ENCODE results near the gene CHST12. TPM values are rescaled to one million over a fixed set of nuclear protein-coding genes. Genes with fewer than 3 reads are reported as not detected.

CHST12 gene
- polyA plus RNA-seq, 2 of the 4 experiments (the other 2 are of a cell fraction): 5.6 to 12.0 TPM

DNA sequence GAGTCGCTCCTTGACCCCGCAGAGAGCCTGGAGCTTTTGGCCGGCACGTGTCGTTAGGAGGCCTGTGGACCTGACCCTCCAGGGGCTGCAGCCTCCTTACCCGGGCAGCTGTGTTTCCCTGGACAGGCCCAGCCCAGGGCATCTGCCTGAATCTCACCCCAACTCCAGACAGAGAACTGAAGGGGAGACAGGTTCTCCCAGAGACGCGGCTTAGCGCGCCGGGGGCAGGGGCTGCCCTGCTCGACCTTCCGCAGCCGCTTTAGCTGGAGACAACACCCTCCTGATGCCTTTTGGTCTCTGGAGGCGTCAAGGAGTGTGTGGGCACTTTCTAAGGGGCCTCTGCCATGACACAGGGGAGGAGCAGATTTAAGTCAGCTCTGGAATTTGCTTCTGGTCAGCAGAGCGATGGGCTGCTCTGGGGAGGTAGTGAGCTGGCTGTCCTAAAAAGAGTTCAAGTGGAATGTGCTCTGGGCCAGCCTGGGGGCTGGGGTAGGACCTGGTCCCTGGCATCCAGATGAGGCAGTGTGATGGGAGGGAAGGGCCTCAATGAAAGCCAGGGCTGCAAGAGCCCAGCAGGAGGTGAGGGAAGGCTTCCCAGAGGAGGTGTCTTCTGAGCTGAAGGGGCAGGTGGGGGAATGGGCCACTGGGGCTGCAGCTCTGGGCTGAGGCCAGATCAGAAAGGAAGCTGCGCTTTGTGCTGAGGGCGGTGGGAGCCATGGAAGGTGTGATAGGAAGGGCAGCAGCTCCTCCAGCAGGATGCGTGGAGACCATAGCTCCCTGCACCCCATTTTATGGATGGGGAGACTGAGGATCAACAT is 67.0 kb downstream of the CHST12 start:
- CTCF ChIA-PET: interaction anchor here (0.7 to 14.8 kb wide), 22 partner anchors 8 to 977 kb away, joined by 3 to 275 read pairs (median 5); partner anchors contain the start of genes GRIFIN and IQCE

GRCh38 chr7:2471022-2471329 is 67.6 kb downstream of the CHST12 start:
- Histone ChIP-seq H3K4me3 (no peak overlapping the region), H3K4me2 (no peak overlapping the region), H3K9me3 (no peaks in the 10 kb centered on the region), H3K4me1 (peaks cover 9% of the 10 kb centered on the region), H3K27ac (peak overlapping the region in 1 of 2 experiments; percentile 74; a peak in 3 of 6 replicates)
- TF ChIP-seq SMC3 (IDR thresholded peaks at IDR 0.05): no peak
- TF ChIP-seq, protein P1, sequence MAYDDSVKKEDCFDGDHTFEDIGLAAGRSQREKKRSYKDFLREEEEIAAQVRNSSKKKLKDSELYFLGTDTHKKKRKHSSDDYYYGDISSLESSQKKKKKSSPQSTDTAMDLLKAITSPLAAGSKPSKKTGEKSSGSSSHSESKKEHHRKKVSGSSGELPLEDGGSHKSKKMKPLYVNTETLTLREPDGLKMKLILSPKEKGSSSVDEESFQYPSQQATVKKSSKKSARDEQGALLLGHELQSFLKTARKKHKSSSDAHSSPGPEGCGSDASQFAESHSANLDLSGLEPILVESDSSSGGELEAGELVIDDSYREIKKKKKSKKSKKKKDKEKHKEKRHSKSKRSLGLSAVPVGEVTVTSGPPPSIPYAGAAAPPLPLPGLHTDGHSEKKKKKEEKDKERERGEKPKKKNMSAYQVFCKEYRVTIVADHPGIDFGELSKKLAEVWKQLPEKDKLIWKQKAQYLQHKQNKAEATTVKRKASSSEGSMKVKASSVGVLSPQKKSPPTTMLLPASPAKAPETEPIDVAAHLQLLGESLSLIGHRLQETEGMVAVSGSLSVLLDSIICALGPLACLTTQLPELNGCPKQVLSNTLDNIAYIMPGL (CRISPR knock-in tag; IDR thresholded peaks at IDR 0.05; ENCODE audit: borderline replicate concordance): no peak
- no peak for TF ChIP-seq RARB (CRISPR knock-in tag; IDR thresholded peaks at IDR 0.05)
- TF ChIP-seq PHF8 (IDR thresholded peaks at IDR 0.05; ENCODE audit: borderline replicate concordance, low read depth): no peak
- no peak for TF ChIP-seq CEBPB (IDR thresholded peaks at IDR 0.05)
- no peak for TF ChIP-seq ZFP36 (IDR thresholded peaks at IDR 0.05; ENCODE audit: borderline replicate concordance, partially characterized antibody)
- no peak for TF ChIP-seq MAFK (IDR thresholded peaks at IDR 0.05; ENCODE audit: partially characterized antibody)
- TF ChIP-seq BHLHE40 (IDR thresholded peaks at IDR 0.05; ENCODE audit: low read depth, low read length): no peak
- no peak for TF ChIP-seq KDM5A (IDR thresholded peaks at IDR 0.05)
- no peak for TF ChIP-seq ZC3H11A (IDR thresholded peaks at IDR 0.05)
- no peak for TF ChIP-seq RFX5 (IDR thresholded peaks at IDR 0.05)
- no peak for TF ChIP-seq SREBF2 (IDR thresholded peaks at IDR 0.05)
- TF ChIP-seq TFCP2L1 (CRISPR knock-in tag; IDR thresholded peaks at IDR 0.05): no peak
- TF ChIP-seq, protein P2, sequence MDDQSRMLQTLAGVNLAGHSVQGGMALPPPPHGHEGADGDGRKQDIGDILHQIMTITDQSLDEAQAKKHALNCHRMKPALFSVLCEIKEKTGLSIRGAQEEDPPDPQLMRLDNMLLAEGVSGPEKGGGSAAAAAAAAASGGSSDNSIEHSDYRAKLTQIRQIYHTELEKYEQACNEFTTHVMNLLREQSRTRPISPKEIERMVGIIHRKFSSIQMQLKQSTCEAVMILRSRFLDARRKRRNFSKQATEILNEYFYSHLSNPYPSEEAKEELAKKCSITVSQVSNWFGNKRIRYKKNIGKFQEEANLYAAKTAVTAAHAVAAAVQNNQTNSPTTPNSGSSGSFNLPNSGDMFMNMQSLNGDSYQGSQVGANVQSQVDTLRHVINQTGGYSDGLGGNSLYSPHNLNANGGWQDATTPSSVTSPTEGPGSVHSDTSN (IDR thresholded peaks at IDR 0.05): no peak
- TF ChIP-seq CTCF (IDR thresholded peaks at IDR 0.05): no peak
- TF ChIP-seq ZSCAN20 (CRISPR knock-in tag; IDR thresholded peaks at IDR 0.05): no peak
- 29% methylated on average over 3 of the region's 5 CpGs for WGBS (ENCODE audit: missing lambda C conversion rate)
- ChIA-PET CTCF (interaction anchor here (0.7 to 14.8 kb wide), 11 partner anchors 8 to 347 kb away, joined by 3 to 275 read pairs (median 4); partner anchors contain the start of gene GRIFIN), POLR2A (no interaction called here)
- ATAC-seq (peak; percentile 38 to 40; a peak in 3 of 6 replicates), FAIRE-seq (no peak), DNase-seq (ENCODE audit: low read depth in 1 of 2, low spot score in 1 of 2) (no peak)

More for the DNA sequence above, 67.0 kb downstream of the CHST12 start:
- 0 out of 6 replicates have a peak overlapping the region, but pooled peaks of 1 of the 2 experiments have one; percentile 11 for H3K27ac ChIP-seq
- no peak for ATAC-seq
- WGBS (ENCODE audit: missing lambda C conversion rate): 79% methylated on average over 19 of the region's 19 CpGs
- no peak for DNase-seq (ENCODE audit: low read depth in 1 of 2, low spot score in 1 of 2)
- H3K4me2 ChIP-seq: no peak overlapping the region
- POLR2A ChIA-PET: no interaction called here
- TF ChIP-seq HOXA7 (CRISPR knock-in tag; IDR thresholded peaks at IDR 0.05): no peak
- TF ChIP-seq EHMT2 (IDR thresholded peaks at IDR 0.05; ENCODE audit: low read depth): no peak
- TF ChIP-seq HOXB13 (CRISPR knock-in tag; IDR thresholded peaks at IDR 0.05; ENCODE audit: low read depth): no peak
- no peak for TF ChIP-seq GATA3 (IDR thresholded peaks at IDR 0.05; ENCODE audit: borderline replicate concordance)
- no peak for TF ChIP-seq JUN (IDR thresholded peaks at IDR 0.05)
- TF ChIP-seq, protein P2 (IDR thresholded peaks at IDR 0.05): no peak
- peak; percentile 85 for TF ChIP-seq ZFP36 (IDR thresholded peaks at IDR 0.05; ENCODE audit: borderline replicate concordance, partially characterized antibody)
- TF ChIP-seq, protein P3, sequence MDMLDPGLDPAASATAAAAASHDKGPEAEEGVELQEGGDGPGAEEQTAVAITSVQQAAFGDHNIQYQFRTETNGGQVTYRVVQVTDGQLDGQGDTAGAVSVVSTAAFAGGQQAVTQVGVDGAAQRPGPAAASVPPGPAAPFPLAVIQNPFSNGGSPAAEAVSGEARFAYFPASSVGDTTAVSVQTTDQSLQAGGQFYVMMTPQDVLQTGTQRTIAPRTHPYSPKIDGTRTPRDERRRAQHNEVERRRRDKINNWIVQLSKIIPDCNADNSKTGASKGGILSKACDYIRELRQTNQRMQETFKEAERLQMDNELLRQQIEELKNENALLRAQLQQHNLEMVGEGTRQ (IDR thresholded peaks at IDR 0.05): no peak
- peak; percentile 60; the same call in 1 of the 2 replicates for TF ChIP-seq HDAC2 (IDR thresholded peaks at IDR 0.05)
- no peak for TF ChIP-seq TP53 (CRISPR knock-in tag; IDR thresholded peaks at IDR 0.05)
- no peak for TF ChIP-seq EHF (CRISPR knock-in tag; IDR thresholded peaks at IDR 0.05)
- no peak for TF ChIP-seq RNF2 (IDR thresholded peaks at IDR 0.05; ENCODE audit: borderline replicate concordance, low read depth)
- TF ChIP-seq KDM1A (IDR thresholded peaks at IDR 0.05; ENCODE audit: low read depth): peak; percentile 76; the same call in 1 of the 2 replicates
- TF ChIP-seq, protein P4, sequence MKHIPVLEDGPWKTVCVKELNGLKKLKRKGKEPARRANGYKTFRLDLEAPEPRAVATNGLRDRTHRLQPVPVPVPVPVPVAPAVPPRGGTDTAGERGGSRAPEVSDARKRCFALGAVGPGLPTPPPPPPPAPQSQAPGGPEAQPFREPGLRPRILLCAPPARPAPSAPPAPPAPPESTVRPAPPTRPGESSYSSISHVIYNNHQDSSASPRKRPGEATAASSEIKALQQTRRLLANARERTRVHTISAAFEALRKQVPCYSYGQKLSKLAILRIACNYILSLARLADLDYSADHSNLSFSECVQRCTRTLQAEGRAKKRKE (CRISPR knock-in tag; IDR thresholded peaks at IDR 0.05; ENCODE audit: low read depth): no peak
- no peak for FAIRE-seq
- peaks cover 9% of the 10 kb centered on the region for H3K4me1 ChIP-seq
- H3K4me3 ChIP-seq: no peak overlapping the region
- no peaks in the 10 kb centered on the region for H3K9me3 ChIP-seq

Measured in A549 (cell line).